CD4-positive, CD25-positive, alpha-beta regulatory T cell (primary cell): ENCODE data around the gene CLIC2. TPM values are rescaled to one million over a fixed set of nuclear protein-coding genes. Genes with fewer than 3 reads are reported as not detected.
A peak's percentile ranks its signal among the peaks of the same experiment; 100 is the strongest.

Experiments
- ATAC-seq, 2 donors: fragments of 150-1000 bp; cut with Tn5 transposase; one replicate each; pipeline ENCODE4 v1.10.0; 2021; ENCODE audit warnings: low read depth in 2 of 2, moderate number of reproducible peaks in 2 of 2, moderate library complexity in 1 of 2
- DNase-seq, 3 donors: peaks; one replicate each; pipeline versions ENCODE4 v3.0.0 to v3.0.0-alpha.2; 2012 to 2022; ENCODE audit warnings: mixed read lengths in 1 of 3
- H3K27ac ChIP-seq: one replicate; pipeline ENCODE4 v1.7.0; 2013; ENCODE audit warnings: mild to moderate bottlenecking, low read length; ENCODE audit not compliant: insufficient read depth, poor library complexity, severe bottlenecking
- H3K27me3 ChIP-seq: one replicate; pipeline ENCODE4 v1.7.0; 2013; ENCODE audit warnings: low read length; ENCODE audit not compliant: control insufficient read depth, insufficient read depth
- H3K36me3 ChIP-seq: one replicate; pipeline ENCODE4 v1.7.0; 2013; ENCODE audit warnings: mild to moderate bottlenecking, low read length, moderate library complexity; ENCODE audit not compliant: control insufficient read depth, insufficient read depth
- H3K4me1 ChIP-seq: 2 replicates; pipeline ENCODE4 v1.7.0; 2013; ENCODE audit warnings: mild to moderate bottlenecking, low read length; ENCODE audit not compliant: insufficient read depth, control insufficient read depth, poor library complexity, severe bottlenecking
- H3K4me3 ChIP-seq: one replicate; pipeline ENCODE4 v1.7.0; 2013; ENCODE audit warnings: low read depth, mild to moderate bottlenecking, low read length, moderate library complexity
- H3K9me3 ChIP-seq, 2 experiments: 1 replicate in 1 of 2; 2 replicates in 1 of 2; pipeline ENCODE4 v1.7.0; 2013; ENCODE audit warnings: low read length in 2 of 2, mild to moderate bottlenecking in 1 of 2, moderate library complexity in 1 of 2; ENCODE audit not compliant: control insufficient read depth in 2 of 2
- H3K27ac Mint-ChIP-seq, 3 donors: one replicate each; pipeline ENCODE4 v1.8.0; 2020 to 2022; ENCODE audit warnings: mild to moderate bottlenecking in 3 of 3, mixed read lengths in 3 of 3, moderate library complexity in 2 of 3
- H3K27me3 Mint-ChIP-seq: one replicate; pipeline ENCODE4 v1.8.0; 2022; ENCODE audit warnings: mild to moderate bottlenecking, mixed read lengths
- H3K36me3 Mint-ChIP-seq: one replicate; pipeline ENCODE4 v1.8.0; 2020; ENCODE audit warnings: mixed read lengths
- H3K4me1 Mint-ChIP-seq, 4 donors: one replicate each; pipeline ENCODE4 v1.8.0; 2020 to 2022; ENCODE audit warnings: mixed read lengths in 4 of 4, mild to moderate bottlenecking in 1 of 4
- H3K4me3 Mint-ChIP-seq, 4 donors: one replicate each; pipeline ENCODE4 v1.8.0; 2020 to 2022; ENCODE audit warnings: mild to moderate bottlenecking in 4 of 4, mixed read lengths in 4 of 4, moderate library complexity in 3 of 4
- H3K9me3 Mint-ChIP-seq, 7 donors: one replicate each; pipeline ENCODE4 v1.8.0; 2020 to 2022; ENCODE audit warnings: mixed read lengths in 7 of 7, mild to moderate bottlenecking in 3 of 7, moderate library complexity in 2 of 7
- polyA plus RNA-seq, 4 donors: library from polyadenylated mRNA; unstranded; fragments of 300-500 nt; fragmentation: Illumina TruSeq; gene quantifications; one replicate each; pipeline ENCODE4 v1.2.3, GENCODE V29; 2021
- total RNA-seq: library from RNA; stranded (reverse); gene quantifications from one replicate; pipeline ENCODE4 v1.2.3, GENCODE V29; 2022

Gene CLIC2
- total and polyA plus RNA-seq, 5 donors from 2014 or later: 0.42 to 1.2 (median 0.76) TPM; not detected in 2

GRCh38 chrX:155259752-155260151, 74.7 kb downstream of the CLIC2 start:
- Histone ChIP-seq H3K27me3 (no peaks in the 10 kb centered on the region), H3K4me1 (peaks cover 11% of the 10 kb centered on the region), H3K9me3 (no peaks in the 10 kb centered on the region), H3K4me3 (no peak overlapping the region), H3K27ac (no peak overlapping the region), H3K36me3 (peaks cover 11% of the 10 kb centered on the region)
- Mint-ChIP-seq H3K4me3 (no peak overlapping the region), H3K4me1 (peaks cover 4 to 28% (median 12%) of the 10 kb centered on the region in 4 donors), H3K36me3 (peaks cover 4% of the 10 kb centered on the region), H3K27ac (no peak overlapping the region), H3K9me3 (peaks cover 0 to 2% (median 0%) of the 10 kb centered on the region in 7 donors), H3K27me3 (no peaks in the 10 kb centered on the region)
- ATAC-seq (no peak), DNase-seq (no peak)

GRCh38 chrX:155251391-155251790, 83.0 kb downstream of the CLIC2 start:
- Mint-ChIP-seq H3K36me3 (no peaks in the 10 kb centered on the region), H3K27me3 (no peaks in the 10 kb centered on the region), H3K27ac (no peak overlapping the region), H3K9me3 (no peaks in the 10 kb centered on the region), H3K4me3 (no peak overlapping the region), H3K4me1 (peaks cover 0 to 5% (median 2%) of the 10 kb centered on the region in 4 donors)
- H3K4me1 ChIP-seq: no peaks in the 10 kb centered on the region
- H3K9me3 ChIP-seq: no peaks in the 10 kb centered on the region
- no peaks in the 10 kb centered on the region for H3K27me3 ChIP-seq
- H3K36me3 ChIP-seq: no peaks in the 10 kb centered on the region
- no peak for ATAC-seq
- H3K27ac ChIP-seq: no peak overlapping the region
- H3K4me3 ChIP-seq: no peak overlapping the region
- DNase-seq: no peak

- no peak overlapping the region for H3K4me3 ChIP-seq
- Mint-ChIP-seq H3K27me3 (no peaks in the 10 kb centered on the region), H3K4me3 (no peak overlapping the region), H3K36me3 (no peaks in the 10 kb centered on the region), H3K9me3 (no peaks in the 10 kb centered on the region), H3K4me1 (peaks cover 0 to 5% (median 1%) of the 10 kb centered on the region in 4 donors), H3K27ac (no peak overlapping the region)
- H3K36me3 ChIP-seq: no peaks in the 10 kb centered on the region
- H3K27ac ChIP-seq: no peak overlapping the region
- H3K4me1 ChIP-seq: no peaks in the 10 kb centered on the region
- no peaks in the 10 kb centered on the region for H3K9me3 ChIP-seq
- ATAC-seq (no peak), DNase-seq (no peak)
- H3K27me3 ChIP-seq: no peaks in the 10 kb centered on the region
Measured at GRCh38 chrX:155247497-155247896, 86.9 kb downstream of the CLIC2 start.

GRCh38 chrX:155246748-155247147, 87.7 kb downstream of the CLIC2 start:
- no peaks in the 10 kb centered on the region for H3K9me3 ChIP-seq
- no peaks in the 10 kb centered on the region for H3K27me3 ChIP-seq
- no peaks in the 10 kb centered on the region for H3K36me3 ChIP-seq
- H3K36me3 Mint-ChIP-seq: no peaks in the 10 kb centered on the region
- H3K9me3 Mint-ChIP-seq: no peaks in the 10 kb centered on the region
- no peak overlapping the region for H3K27ac ChIP-seq
- no peaks in the 10 kb centered on the region for H3K4me1 ChIP-seq
- no peaks in the 10 kb centered on the region for H3K27me3 Mint-ChIP-seq
- no peak for ATAC-seq
- no peak overlapping the region for H3K4me3 ChIP-seq
- no peak overlapping the region for H3K27ac Mint-ChIP-seq
- no peak overlapping the region for H3K4me3 Mint-ChIP-seq
- no peak for DNase-seq
- H3K4me1 Mint-ChIP-seq: peaks cover 0 to 5% (median 1%) of the 10 kb centered on the region in 4 donors

- H3K9me3 ChIP-seq: no peaks in the 10 kb centered on the region
- no peaks in the 10 kb centered on the region for H3K9me3 Mint-ChIP-seq
- no peak overlapping the region for H3K4me3 Mint-ChIP-seq
- H3K27me3 Mint-ChIP-seq: no peaks in the 10 kb centered on the region
- H3K4me3 ChIP-seq: no peak overlapping the region
- no peak for DNase-seq
- H3K4me1 Mint-ChIP-seq: peaks cover 0 to 5% (median 0%) of the 10 kb centered on the region in 4 donors
- no peak for ATAC-seq
- H3K4me1 ChIP-seq: no peaks in the 10 kb centered on the region
- no peaks in the 10 kb centered on the region for H3K27me3 ChIP-seq
- no peak overlapping the region for H3K27ac ChIP-seq
- no peak overlapping the region for H3K27ac Mint-ChIP-seq
- peaks cover 9% of the 10 kb centered on the region for H3K36me3 Mint-ChIP-seq
- peaks cover 24% of the 10 kb centered on the region for H3K36me3 ChIP-seq
Measured at GRCh38 chrX:155242300-155242699, 92.1 kb downstream of the CLIC2 start.

GRCh38 chrX:155237719-155238118, 96.7 kb downstream of the CLIC2 start:
- Mint-ChIP-seq H3K27me3 (no peaks in the 10 kb centered on the region), H3K36me3 (peaks cover 20% of the 10 kb centered on the region), H3K9me3 (no peaks in the 10 kb centered on the region), H3K4me3 (no peak overlapping the region), H3K4me1 (peaks cover 0 to 6% (median 1%) of the 10 kb centered on the region in 4 donors), H3K27ac (no peak overlapping the region)
- ATAC-seq (no peak), DNase-seq (no peak)
- Histone ChIP-seq H3K36me3 (peaks cover 54% of the 10 kb centered on the region), H3K4me3 (no peak overlapping the region), H3K9me3 (no peaks in the 10 kb centered on the region), H3K27ac (no peak overlapping the region), H3K27me3 (no peaks in the 10 kb centered on the region), H3K4me1 (no peaks in the 10 kb centered on the region)

GRCh38 chrX:155235891-155236290, 98.5 kb downstream of the CLIC2 start:
- Mint-ChIP-seq H3K9me3 (no peaks in the 10 kb centered on the region), H3K36me3 (peaks cover 25% of the 10 kb centered on the region)
- DNase-seq: no peak

GRCh38 chrX:155231163-155231562, 103.3 kb downstream of the CLIC2 start:
- H3K27ac ChIP-seq: no peak overlapping the region
- DNase-seq: no peak
- peak overlapping the region in 1 of 3 donors; percentile 58 for H3K27ac Mint-ChIP-seq
- H3K36me3 ChIP-seq: peaks cover 59% of the 10 kb centered on the region
- no peaks in the 10 kb centered on the region for H3K9me3 Mint-ChIP-seq
- ATAC-seq: no peak
- H3K36me3 Mint-ChIP-seq: peaks cover 13% of the 10 kb centered on the region
- H3K4me1 ChIP-seq: no peaks in the 10 kb centered on the region
- no peaks in the 10 kb centered on the region for H3K27me3 ChIP-seq
- no peak overlapping the region for H3K4me3 Mint-ChIP-seq
- no peaks in the 10 kb centered on the region for H3K9me3 ChIP-seq
- no peaks in the 10 kb centered on the region for H3K27me3 Mint-ChIP-seq
- H3K4me3 ChIP-seq: no peak overlapping the region
- H3K4me1 Mint-ChIP-seq: peaks cover 4 to 18% (median 5%) of the 10 kb centered on the region in 4 donors

More at GRCh38 chrX:155235891-155236290, 98.5 kb downstream of the CLIC2 start:
- Histone ChIP-seq H3K27ac (no peak overlapping the region), H3K4me3 (no peak overlapping the region), H3K36me3 (peaks cover 60% of the 10 kb centered on the region), H3K9me3 (no peaks in the 10 kb centered on the region), H3K4me1 (no peaks in the 10 kb centered on the region), H3K27me3 (no peaks in the 10 kb centered on the region)
- Mint-ChIP-seq H3K4me1 (peaks cover 0 to 14% (median 4%) of the 10 kb centered on the region in 4 donors), H3K27ac (peak overlapping the region in 1 of 3 donors; percentile 6), H3K4me3 (no peak overlapping the region), H3K27me3 (no peaks in the 10 kb centered on the region)
- no peak for ATAC-seq
